ENCODE measurements around the gene SH3D21.
A peak's percentile ranks its signal among the peaks of the same experiment; 100 is the strongest.

The SH3D21 gene

GRCh38 chr1:36344395-36344680, 38.2 kb downstream of the SH3D21 start:
- in situ Hi-C loops (cut with MboI; ENCODE audit: low sequenced_read_pairs, unreplicated experiment) = no loop called here
- no peak for TF ChIP-seq CTCF (IDR thresholded peaks at IDR 0.05; ENCODE audit: borderline replicate concordance, control extremely low read depth, extremely low read depth, insufficient read depth, missing control alignments)

GRCh38 chr1:36345353-36345752, 39.2 kb downstream of the SH3D21 start:
- no peak for TF ChIP-seq CTCF (IDR thresholded peaks at IDR 0.05; ENCODE audit: borderline replicate concordance, control extremely low read depth, extremely low read depth, insufficient read depth, missing control alignments)
- no peak for DNase-seq (ENCODE audit: low spot score)
- in situ Hi-C loops (cut with MboI; ENCODE audit: low sequenced_read_pairs, unreplicated experiment) = no loop called here

More at GRCh38 chr1:36344395-36344680, 38.2 kb downstream of the SH3D21 start:
- DNase-seq (ENCODE audit: low spot score) = no peak

GRCh38 chr1:36346741-36347370, 40.7 kb downstream of the SH3D21 start:
- no peak for TF ChIP-seq CTCF (IDR thresholded peaks at IDR 0.05; ENCODE audit: borderline replicate concordance, control extremely low read depth, extremely low read depth, insufficient read depth, missing control alignments)
- no peak for DNase-seq (ENCODE audit: low spot score)
- in situ Hi-C loops (cut with MboI; ENCODE audit: low sequenced_read_pairs, unreplicated experiment) = no loop called here

GRCh38 chr1:36349241-36349671, 43.1 kb downstream of the SH3D21 start:
- no peak for TF ChIP-seq CTCF (IDR thresholded peaks at IDR 0.05; ENCODE audit: borderline replicate concordance, control extremely low read depth, extremely low read depth, insufficient read depth, missing control alignments)
- in situ Hi-C loops (cut with MboI; ENCODE audit: low sequenced_read_pairs, unreplicated experiment) = no loop called here

GRCh38 chr1:36349839-36350238, 43.7 kb downstream of the SH3D21 start:
- TF ChIP-seq CTCF (IDR thresholded peaks at IDR 0.05; ENCODE audit: borderline replicate concordance, control extremely low read depth, extremely low read depth, insufficient read depth, missing control alignments) = no peak
- no peak for DNase-seq (ENCODE audit: low spot score)
- in situ Hi-C loops (cut with MboI; ENCODE audit: low sequenced_read_pairs, unreplicated experiment) = no loop called here

More at GRCh38 chr1:36349241-36349671, 43.1 kb downstream of the SH3D21 start:
- peak; percentile 84 for DNase-seq (ENCODE audit: low spot score)

- in situ Hi-C loops (cut with MboI; ENCODE audit: low sequenced_read_pairs, unreplicated experiment) = no loop called here
Observed at GRCh38 chr1:36350659-36351226, 44.6 kb downstream of the SH3D21 start.

More at GRCh38 chr1:36350659-36351226, 44.6 kb downstream of the SH3D21 start:
- TF ChIP-seq CTCF (IDR thresholded peaks at IDR 0.05; ENCODE audit: borderline replicate concordance, control extremely low read depth, extremely low read depth, insufficient read depth, missing control alignments) = no peak
- DNase-seq (ENCODE audit: low spot score) = no peak

Data from GM13976 (cell line).